SK-N-SH treated with all-trans-retinoic acid at 6 μM for 48 hours (cell line): ENCODE data around the gene SORCS2.

Experiments
- ATAC-seq: fragments of 200-7000 bp; cut with Tn5 transposase; 3 replicates; pipeline ENCODE4 v1.9.1; 2020; ENCODE audit warnings: mild to moderate bottlenecking, moderate library complexity
- ARNTL ChIP-seq: fragments of 450-650 bp; formaldehyde crosslinking; IDR thresholded peaks from 2 replicates; pipeline ENCODE4 v1.5.0; 2020; ENCODE audit warnings: low read depth, mild to moderate bottlenecking, moderate library complexity, borderline replicate concordance
- BACH2 ChIP-seq: fragments of 250-450 bp; sonication (Bioruptor Pico); IDR thresholded peaks from 2 replicates; pipeline ENCODE4 v1.9.0; 2021; ENCODE audit warnings: mild to moderate bottlenecking, borderline replicate concordance
- CREB5 ChIP-seq: fragments of 250-450 bp; sonication (Bioruptor Pico); IDR thresholded peaks from 2 replicates; pipeline ENCODE4 v1.5.1; 2020; ENCODE audit warnings: low read depth, mild to moderate bottlenecking, moderate library complexity
- CSDC2 ChIP-seq: fragments of 250-450 bp; sonication (Bioruptor Pico); IDR thresholded peaks from 2 replicates; pipeline ENCODE4 v1.5.0; 2020; ENCODE audit warnings: mild to moderate bottlenecking, moderate library complexity
- CSRNP3 ChIP-seq: fragments of 250-450 bp; sonication (Bioruptor Pico); IDR thresholded peaks from 2 replicates; pipeline ENCODE4 v1.5.1; 2021; ENCODE audit warnings: mild to moderate bottlenecking, moderate library complexity
- GLIS3 ChIP-seq: fragments of 250-450 bp; sonication (Bioruptor Pico); IDR thresholded peaks from 2 replicates; pipeline ENCODE4 v1.5.0; 2020; ENCODE audit warnings: mild to moderate bottlenecking, moderate library complexity
- ISL1 ChIP-seq: fragments of 250-450 bp; sonication (Bioruptor Pico); IDR thresholded peaks from 2 replicates; pipeline ENCODE4 v2.1.2; 2022; ENCODE audit warnings: mild to moderate bottlenecking, moderate library complexity
- POU6F1 ChIP-seq: fragments of 250-450 bp; sonication (Bioruptor Pico); IDR thresholded peaks from 2 replicates; pipeline ENCODE4 v1.8.0; 2021; ENCODE audit warnings: low read depth, mild to moderate bottlenecking, moderate library complexity, borderline replicate concordance
- PPARA ChIP-seq: fragments of 250-450 bp; sonication (Bioruptor Pico); IDR thresholded peaks from 2 replicates; pipeline ENCODE4 v1.5.0; 2020; ENCODE audit warnings: mild to moderate bottlenecking, borderline replicate concordance
- RARB ChIP-seq: fragments of 250-450 bp; sonication (Bioruptor Pico); IDR thresholded peaks from 2 replicates; pipeline ENCODE4 v1.8.0; 2021; ENCODE audit warnings: mild to moderate bottlenecking, moderate library complexity
- SNAI2 ChIP-seq: fragments of 250-450 bp; sonication (Bioruptor Pico); IDR thresholded peaks from 2 replicates; pipeline ENCODE4 v1.5.0; 2020; ENCODE audit warnings: mild to moderate bottlenecking, moderate library complexity
- TCF4 ChIP-seq: fragments of 250-450 bp; sonication (Bioruptor Pico); IDR thresholded peaks from 2 replicates; pipeline ENCODE4 v1.8.0; 2021; ENCODE audit warnings: mild to moderate bottlenecking, moderate library complexity, borderline replicate concordance
- TOX ChIP-seq: fragments of 250-450 bp; sonication (Bioruptor Pico); IDR thresholded peaks from 2 replicates; pipeline ENCODE4 v1.8.0; 2021; ENCODE audit warnings: mild to moderate bottlenecking, moderate library complexity, borderline replicate concordance
- TSHZ2 ChIP-seq: fragments of 250-450 bp; sonication (Bioruptor Pico); IDR thresholded peaks from 2 replicates; pipeline ENCODE4 v1.5.0; 2020; ENCODE audit warnings: mild to moderate bottlenecking, moderate library complexity
- ZC3H10 ChIP-seq: fragments of 250-450 bp; sonication (Bioruptor Pico); IDR thresholded peaks from 2 replicates; pipeline ENCODE4 v1.5.1; 2021; ENCODE audit warnings: mild to moderate bottlenecking, moderate library complexity
- ZFP3 ChIP-seq: fragments of 250-450 bp; sonication (Bioruptor Pico); IDR thresholded peaks from 2 replicates; pipeline ENCODE4 v1.5.0; 2020; ENCODE audit warnings: mild to moderate bottlenecking, moderate library complexity
- ZFP30 ChIP-seq: fragments of 450-650 bp; formaldehyde crosslinking; IDR thresholded peaks from 2 replicates; pipeline ENCODE4 v1.5.0; 2022; ENCODE audit warnings: mild to moderate bottlenecking, moderate library complexity
- ZNF565 ChIP-seq: fragments of 450-650 bp; formaldehyde crosslinking; conservative IDR thresholded peaks from 2 replicates; pipeline ENCODE4 v1.5.0; 2020; ENCODE audit warnings: low read depth, mild to moderate bottlenecking, moderate library complexity
- ZNF70 ChIP-seq: fragments of 450-650 bp; formaldehyde crosslinking; IDR thresholded peaks from 2 replicates; pipeline ENCODE4 v1.5.0; 2020; ENCODE audit warnings: mild to moderate bottlenecking, moderate library complexity
- ZNF8 ChIP-seq: fragments of 450-650 bp; formaldehyde crosslinking; IDR thresholded peaks from 2 replicates; pipeline ENCODE4 v1.5.0; 2020; ENCODE audit warnings: mild to moderate bottlenecking, moderate library complexity

Gene SORCS2

GRCh38 chr4:7148337-7148736 is 44.0 kb upstream of the SORCS2 start:
- no peak for TF ChIP-seq POU6F1 (CRISPR knock-in tag)
- no peak for TF ChIP-seq CSDC2 (CRISPR knock-in tag)
- no peak for TF ChIP-seq CSRNP3
- no peak for TF ChIP-seq ZNF565
- TF ChIP-seq ZFP3, result no peak
- no peak for TF ChIP-seq GLIS3
- no peak for TF ChIP-seq ZC3H10 (CRISPR knock-in tag)
- TF ChIP-seq TOX (CRISPR knock-in tag), result no peak
- TF ChIP-seq ZNF8 (CRISPR knock-in tag), result no peak
- TF ChIP-seq ARNTL (CRISPR knock-in tag), result no peak
- TF ChIP-seq PPARA, result no peak
- TF ChIP-seq TSHZ2 (CRISPR knock-in tag), result no peak
- no peak for TF ChIP-seq ISL1 (CRISPR knock-in tag)
- no peak for TF ChIP-seq TCF4
- no peak for TF ChIP-seq RARB (CRISPR knock-in tag)
- TF ChIP-seq BACH2 (CRISPR knock-in tag), result no peak
- no peak for ATAC-seq

GRCh38 chr4:7150036-7150635 is 42.2 kb upstream of the SORCS2 start:
- TF ChIP-seq ZC3H10 (CRISPR knock-in tag), result no peak
- no peak for TF ChIP-seq TSHZ2 (CRISPR knock-in tag)
- no peak for TF ChIP-seq CREB5 (CRISPR knock-in tag)
- TF ChIP-seq GLIS3, result no peak
- no peak for TF ChIP-seq CSRNP3
- no peak for TF ChIP-seq ISL1 (CRISPR knock-in tag)
- no peak for TF ChIP-seq ARNTL (CRISPR knock-in tag)
- TF ChIP-seq POU6F1 (CRISPR knock-in tag), result no peak
- TF ChIP-seq SNAI2, result no peak
- no peak for TF ChIP-seq TOX (CRISPR knock-in tag)
- TF ChIP-seq ZFP30 (CRISPR knock-in tag), result no peak
- no peak for TF ChIP-seq ZNF565
- no peak for TF ChIP-seq ZFP3
- TF ChIP-seq ZNF70 (CRISPR knock-in tag), result no peak
- no peak for TF ChIP-seq RARB (CRISPR knock-in tag)
- no peak for TF ChIP-seq CSDC2 (CRISPR knock-in tag)
- TF ChIP-seq BACH2 (CRISPR knock-in tag), result no peak
- TF ChIP-seq, all 23 proteins: peak for 0
- no peak for ATAC-seq
